HG02970 (cell line): ENCODE measurements around the gene RAB7B.

Source experiments
- ATAC-seq: cut with Tn5 transposase; IDR thresholded peaks from one replicate; pipeline ENCODE4 v1.9.1; 2021; ENCODE audit warnings: mild to moderate bottlenecking, moderate library complexity, moderate number of reproducible peaks; ENCODE audit not compliant: unreplicated experiment, low FRiP score

RAB7B gene

GRCh38 chr1:206023695-206024094, 20.5 kb upstream of the RAB7B start, which contains the start of gene CTSE:
TSS of gene CTSE (minus strand) at chr1:206023895. CDS start at chr1:206023791, 104 bp downstream.
- no peak for ATAC-seq

- no peak for ATAC-seq
Observed at GRCh38 chr1:206022766-206023165, 19.6 kb upstream of the RAB7B start.

- ATAC-seq = no peak
Observed at GRCh38 chr1:206021626-206022365, 18.6 kb upstream of the RAB7B start.

- no peak for ATAC-seq
Observed at GRCh38 chr1:206021008-206021625, 17.9 kb upstream of the RAB7B start.

GRCh38 chr1:206020393-206021007, 17.3 kb upstream of the RAB7B start:
- no peak for ATAC-seq

GRCh38 chr1:206015071-206015470, 11.9 kb upstream of the RAB7B start:
- no peak for ATAC-seq

- ATAC-seq = no peak
Observed at GRCh38 chr1:206014601-206015000, 11.4 kb upstream of the RAB7B start.

- no peak for ATAC-seq
Observed at GRCh38 chr1:206013026-206013795, 10.0 kb upstream of the RAB7B start.

- ATAC-seq = no peak
Observed at GRCh38 chr1:206012086-206012859, 9.1 kb upstream of the RAB7B start.

GRCh38 chr1:206011057-206011456, 7.9 kb upstream of the RAB7B start:
- ATAC-seq = no peak

- ATAC-seq = no peak
Observed at GRCh38 chr1:206010060-206010459, 6.9 kb upstream of the RAB7B start.

- no peak for ATAC-seq
Observed at GRCh38 chr1:206006946-206007345, 3.8 kb upstream of the RAB7B start.

- no peak for ATAC-seq
Observed at GRCh38 chr1:206005778-206006180, 2.6 kb upstream of the RAB7B start.

GRCh38 chr1:206005234-206005633, 2.0 kb upstream of the RAB7B start:
- no peak for ATAC-seq

- ATAC-seq = no peak
Observed at GRCh38 chr1:206004826-206005225, 1.6 kb upstream of the RAB7B start.

- ATAC-seq = no peak
Observed at GRCh38 chr1:206003854-206004800, 932 bp upstream of the RAB7B start.

GRCh38 chr1:206002160-206002559, 1.0 kb downstream of the RAB7B start:
- no peak for ATAC-seq

GRCh38 chr1:206001476-206001888, 1.7 kb downstream of the RAB7B start:
- ATAC-seq = no peak
